COLO829 (cell line): ENCODE results near the gene SMYD3.
A peak's percentile ranks its signal among the peaks of the same experiment; 100 is the strongest.
"Not testable (repeated sequence)": the region's sequence is repeated elsewhere in the genome, so short reads cannot be mapped to it uniquely, and the experiment has no call there.

Experiments
- DNase-seq: peaks from one replicate; pipeline ENCODE4 v3.0.0; 2012; ENCODE audit warnings: low spot score

SMYD3 gene

GRCh38 chr1:246416261-246416660 lies 90.8 kb downstream of the SMYD3 start:
- DNase-seq: peak; percentile 41

- no peak for DNase-seq
Observed at GRCh38 chr1:246415028-246415427, 92.1 kb downstream of the SMYD3 start.

- DNase-seq: no peak
Observed at GRCh38 chr1:246413430-246413829, 93.6 kb downstream of the SMYD3 start.

GRCh38 chr1:246404078-246404477 lies 103.0 kb downstream of the SMYD3 start:
- no peak for DNase-seq

GRCh38 chr1:246398126-246398813 lies 108.8 kb downstream of the SMYD3 start:
- no peak for DNase-seq

DNA sequence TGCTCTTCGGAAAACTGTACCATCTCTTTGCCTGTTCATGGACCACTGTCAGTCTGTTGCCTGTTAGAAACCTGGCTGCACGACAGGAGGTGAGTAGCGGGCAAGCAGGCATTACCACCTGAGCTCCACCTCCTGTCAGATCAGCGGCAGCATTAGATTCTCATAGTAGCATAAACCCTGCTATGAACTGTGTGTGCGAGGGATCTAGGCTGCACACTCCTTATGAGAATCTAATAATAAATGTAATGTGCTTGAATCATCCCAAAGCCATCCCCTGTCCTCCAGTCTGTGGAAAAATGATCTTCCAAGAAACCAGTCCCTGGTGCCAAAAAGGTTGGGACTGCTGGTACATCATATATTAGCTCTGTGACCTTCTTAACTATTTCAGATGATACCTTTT lies 110.0 kb downstream of the SMYD3 start:
- no peak for DNase-seq

DNA sequence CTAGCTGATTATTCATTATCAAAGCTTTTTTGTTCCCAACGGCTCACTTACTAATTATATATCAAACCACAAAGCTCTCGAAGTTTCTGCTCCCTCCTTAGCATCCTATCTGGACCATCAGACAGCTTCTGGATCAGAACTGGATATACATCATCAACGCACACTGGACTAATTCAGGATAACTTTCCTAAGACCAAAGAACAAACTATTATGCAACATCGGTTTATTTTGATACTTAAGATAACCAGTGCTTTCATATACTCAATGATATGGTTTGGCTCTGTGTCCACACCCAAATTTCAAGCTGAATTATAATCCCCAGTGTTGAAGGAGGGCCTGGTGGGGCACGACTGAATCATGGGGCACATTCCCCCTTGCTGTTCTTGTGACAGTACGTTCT lies 110.8 kb downstream of the SMYD3 start:
- DNase-seq: no peak

- DNase-seq: no peak
Observed at GRCh38 chr1:246394121-246394520, 113.0 kb downstream of the SMYD3 start.

DNA sequence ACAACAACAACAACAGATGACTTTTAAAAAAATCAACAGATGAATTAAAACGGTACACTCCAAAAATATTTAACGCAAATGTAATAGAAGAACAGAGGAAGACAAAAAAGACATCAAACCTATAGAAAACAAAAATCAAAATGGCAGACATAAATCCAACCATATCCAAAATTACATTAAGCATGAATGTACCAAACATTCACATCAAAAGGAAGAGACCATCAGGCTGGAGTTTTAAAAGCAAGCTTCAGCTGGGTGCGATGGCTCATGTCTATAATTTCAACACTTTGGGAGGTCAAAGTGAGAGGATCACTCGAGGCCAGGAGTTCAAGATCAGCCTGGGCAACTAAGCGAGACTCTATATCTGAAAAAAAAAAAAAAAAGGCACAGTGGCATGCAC lies 116.2 kb downstream of the SMYD3 start:
- DNase-seq: no peak

- DNase-seq: no peak
Observed at GRCh38 chr1:246384616-246385015, 122.5 kb downstream of the SMYD3 start.

DNA sequence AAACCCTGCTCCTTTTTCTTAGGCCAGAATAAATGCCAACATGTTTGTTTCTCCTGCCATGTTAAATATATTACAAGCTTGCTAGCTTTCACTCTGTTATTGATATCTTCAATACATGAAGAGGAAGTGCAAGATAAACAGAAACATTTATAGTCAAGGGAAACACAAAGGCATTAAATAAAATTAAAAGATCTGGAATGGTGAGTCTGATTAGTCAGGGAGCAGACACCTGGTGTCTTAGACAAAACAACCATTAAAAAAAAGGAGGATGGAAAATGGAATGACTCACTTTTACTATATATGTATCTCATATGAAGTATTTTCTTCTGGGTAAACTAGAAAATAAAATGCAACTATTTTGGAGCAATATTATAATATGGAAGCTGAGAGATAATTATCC lies 123.3 kb downstream of the SMYD3 start:
- no peak for DNase-seq

DNA sequence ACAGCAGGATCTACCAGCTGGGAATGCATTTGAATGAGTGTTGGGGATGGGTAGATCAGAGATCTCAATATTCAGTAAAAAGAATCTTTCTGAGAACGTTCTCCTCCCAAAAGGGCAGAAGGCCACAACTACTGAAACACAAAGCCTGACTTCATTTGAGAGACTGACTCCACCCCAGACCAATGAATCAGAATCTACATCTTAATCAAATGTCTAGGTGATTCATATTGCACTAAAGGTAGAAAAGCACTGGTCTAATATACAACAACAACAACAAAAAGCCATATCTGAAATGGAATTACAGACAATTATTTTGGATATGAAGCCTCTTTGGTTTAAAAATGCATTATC lies 123.9 kb downstream of the SMYD3 start:
- no peak for DNase-seq

DNA sequence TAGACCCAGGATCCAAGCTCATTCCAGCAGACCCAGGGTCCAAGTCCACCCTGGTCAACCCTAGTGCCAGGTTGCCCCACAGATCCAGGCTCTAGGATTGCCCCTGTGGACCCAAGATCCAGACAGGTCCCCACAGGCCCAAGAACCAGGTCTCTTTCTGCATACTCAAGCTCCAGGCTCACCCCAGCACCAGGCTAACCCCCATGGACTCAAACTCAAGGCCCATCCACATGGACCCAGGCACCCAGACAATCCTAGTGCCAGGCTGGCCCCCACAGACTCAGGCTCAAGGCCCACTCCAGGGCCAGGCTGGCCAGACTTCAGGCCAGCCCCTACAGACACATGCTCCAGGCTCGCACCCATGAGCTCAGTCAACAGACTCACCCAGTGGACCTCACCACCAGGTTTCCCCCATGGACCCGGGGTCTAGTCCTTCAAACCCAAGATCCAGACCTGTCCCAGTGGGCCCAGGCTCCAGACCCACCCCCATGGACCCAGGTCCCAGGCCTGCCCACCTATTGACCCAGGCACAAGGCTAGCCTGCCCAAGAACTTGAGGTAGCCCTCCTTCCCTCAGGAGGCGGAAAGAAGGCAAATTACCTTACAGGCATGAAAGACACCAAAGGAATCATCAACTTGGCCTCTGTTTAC lies 124.4 kb downstream of the SMYD3 start:
- DNase-seq: no peak

DNA sequence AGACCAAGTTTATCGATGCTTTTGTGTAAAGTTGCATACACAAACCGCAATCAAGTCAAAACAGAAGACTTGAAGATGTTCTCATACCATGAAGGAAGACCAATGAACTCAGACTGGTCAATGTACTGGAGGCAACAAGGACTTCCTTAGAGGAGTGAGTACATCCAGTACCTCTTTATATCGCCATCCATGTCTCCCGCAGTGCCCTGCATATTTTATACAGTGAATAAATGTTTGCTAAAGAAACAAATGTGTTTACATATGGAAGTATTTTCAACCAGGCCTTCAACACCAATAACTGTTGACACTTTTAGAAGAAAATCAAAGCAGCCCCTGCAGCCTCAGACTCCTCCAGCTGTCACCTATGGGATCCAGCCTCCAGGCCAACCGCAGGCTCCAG lies 125.6 kb downstream of the SMYD3 start:
- no peak for DNase-seq

DNA sequence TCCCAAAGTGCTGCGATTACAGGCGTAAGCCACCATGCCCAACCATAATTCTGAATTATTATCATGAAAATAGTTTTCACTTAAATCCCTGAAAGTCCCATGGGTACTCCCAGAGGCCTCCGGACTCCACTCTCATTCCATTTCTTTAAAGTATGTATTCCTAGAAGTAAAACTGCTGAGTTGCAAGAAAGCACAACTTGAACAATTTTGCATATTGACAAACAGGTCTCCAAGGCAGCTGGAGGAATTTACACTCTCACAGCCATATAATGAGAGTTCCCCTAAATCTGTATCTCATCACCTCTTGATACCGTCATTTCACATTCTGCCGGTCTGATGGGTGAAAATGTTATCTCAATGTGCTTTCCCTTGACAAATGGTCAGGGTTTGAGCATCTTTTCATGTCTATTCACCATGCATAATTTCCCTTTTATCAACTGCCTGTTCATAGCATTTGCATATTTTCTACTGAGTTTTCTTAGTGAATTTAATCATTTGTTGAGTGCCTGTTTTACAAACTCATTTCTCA lies 129.4 kb downstream of the SMYD3 start:
- DNase-seq: no peak

DNA sequence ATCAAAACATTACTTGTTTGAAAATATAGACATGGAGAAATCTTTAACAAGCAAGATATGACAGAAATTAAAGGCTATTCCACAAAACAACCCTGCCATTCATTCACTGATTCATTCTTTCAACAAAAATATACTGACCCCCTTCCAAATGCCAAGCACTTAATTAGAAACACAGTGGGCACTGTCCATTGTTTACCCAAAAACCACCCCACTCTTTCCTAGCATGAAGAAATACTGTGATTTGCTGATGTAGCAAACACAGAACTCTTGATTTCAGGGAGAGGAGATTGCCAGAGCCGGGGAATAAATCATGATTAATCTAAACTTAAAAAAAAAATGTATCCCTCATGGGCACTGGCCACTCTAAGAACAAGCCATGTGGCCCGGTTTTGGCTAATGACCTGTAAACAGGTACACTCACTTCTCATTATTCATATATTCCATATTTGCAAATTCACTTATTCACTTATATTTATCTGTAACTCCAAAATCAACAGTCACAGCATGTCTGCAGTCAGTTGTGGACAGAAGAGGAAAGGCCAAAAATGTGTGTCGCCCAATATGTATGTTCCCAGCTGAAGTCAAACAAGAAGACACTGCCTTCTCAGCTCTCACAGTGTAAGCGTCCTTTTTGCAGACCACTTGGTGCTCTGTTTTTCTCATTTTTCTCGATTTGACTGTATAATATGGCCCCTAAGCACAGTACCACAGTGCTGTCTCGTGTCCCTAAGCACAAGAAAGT lies 133.1 kb downstream of the SMYD3 start:
- DNase-seq: peak; percentile 35

- DNase-seq: no peak
Observed at GRCh38 chr1:246372559-246372958, 134.5 kb downstream of the SMYD3 start.

GRCh38 chr1:246367041-246367440 lies 140.0 kb downstream of the SMYD3 start:
- no peak for DNase-seq

GRCh38 chr1:246365708-246366107 lies 141.4 kb downstream of the SMYD3 start:
- no peak for DNase-seq

DNA sequence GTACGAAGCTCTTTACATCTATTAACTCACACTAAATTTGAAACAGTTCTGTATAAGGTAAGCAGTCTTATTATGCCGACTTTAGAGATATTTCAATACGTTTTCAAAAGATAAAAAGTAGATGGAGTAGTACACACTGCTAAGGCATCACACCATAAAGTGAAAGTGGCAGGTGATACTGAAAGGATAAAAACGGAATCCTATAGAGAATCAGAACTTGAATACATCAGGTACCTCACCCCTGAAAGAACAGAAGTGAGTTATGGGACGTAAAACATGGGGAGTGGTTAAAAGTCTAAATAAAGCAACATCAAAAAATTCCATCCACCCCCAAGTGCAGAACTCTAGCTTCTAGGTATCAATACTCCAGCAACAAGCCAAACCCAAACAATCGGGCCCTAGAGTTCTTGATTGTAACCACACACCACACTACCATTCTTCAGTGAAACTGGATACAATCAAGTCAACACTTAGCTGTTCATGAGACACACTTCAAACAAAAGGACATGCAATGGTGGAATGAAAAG lies 142.6 kb downstream of the SMYD3 start:
- DNase-seq: no peak

DNA sequence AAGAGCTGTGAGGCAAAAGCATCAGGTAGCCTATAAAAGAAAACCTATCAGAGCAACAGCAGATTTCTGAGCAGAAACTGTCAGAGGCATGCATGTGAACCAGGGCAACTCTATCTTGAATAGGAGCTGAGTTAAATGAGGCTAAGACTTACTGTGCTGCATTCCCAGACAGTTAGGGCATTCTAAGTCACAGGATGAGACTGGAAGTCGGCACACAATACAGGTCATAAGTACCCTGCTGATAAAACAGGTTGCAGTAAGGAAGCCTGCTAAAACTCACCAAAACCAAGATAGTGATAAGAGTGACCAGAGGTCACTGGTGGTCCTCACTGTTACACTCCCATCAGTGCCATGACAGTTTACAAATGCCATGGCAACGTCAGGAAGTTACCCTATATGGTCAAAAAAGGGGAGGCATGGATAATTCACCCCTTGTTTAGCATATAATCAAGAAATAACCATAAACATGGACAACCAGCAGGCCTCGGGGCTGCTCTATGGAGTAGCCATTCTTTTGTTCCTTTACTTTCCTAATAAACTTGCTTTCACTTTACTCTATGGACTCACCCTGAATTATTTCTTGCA lies 150.0 kb downstream of the SMYD3 start:
- DNase-seq: not testable (repeated sequence)

DNA sequence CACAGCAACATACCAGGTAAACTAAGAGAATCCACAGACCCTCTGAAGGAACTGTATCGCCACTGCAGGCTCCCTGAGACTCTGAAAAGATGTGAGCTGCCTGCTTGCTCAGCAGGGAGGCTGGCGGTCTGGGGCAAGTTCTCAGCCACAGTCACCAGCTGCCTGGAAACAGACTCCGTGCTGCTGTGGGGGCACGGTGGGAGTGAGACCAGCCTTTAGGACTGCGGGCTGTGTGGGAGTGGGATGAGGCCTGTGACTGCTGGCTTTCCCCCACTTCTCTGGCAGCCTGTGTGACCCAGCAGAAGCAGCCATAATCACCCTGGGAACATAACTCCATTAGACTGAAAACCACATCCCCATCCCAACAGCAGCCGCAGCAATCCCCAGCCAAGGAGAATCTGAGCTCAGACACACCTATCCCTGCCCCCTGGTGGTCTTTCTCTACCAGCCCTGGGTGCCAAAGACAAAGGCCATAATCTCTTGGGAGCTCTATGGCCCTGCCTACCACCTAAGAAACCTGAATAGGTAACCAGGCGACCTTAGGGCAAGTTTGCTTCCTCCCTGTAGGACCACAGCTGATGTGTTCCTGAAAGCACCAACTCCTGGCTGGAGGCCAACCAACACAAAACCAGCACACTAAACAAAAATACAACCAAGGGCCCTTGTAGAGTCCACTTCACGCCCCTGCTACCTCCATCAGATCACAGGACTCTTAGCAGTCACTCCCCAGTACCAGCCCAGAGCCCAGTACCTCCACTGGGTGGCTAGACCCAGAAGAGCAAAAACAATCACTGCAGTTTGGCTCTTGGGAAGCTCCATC lies 151.5 kb downstream of the SMYD3 start:
- no peak for DNase-seq
